DND-41 (cell line): ENCODE measurements around the gene MBNL2.

Experiments
- EZH2 ChIP-seq: IDR thresholded peaks from 3 replicates; pipeline ENCODE4 v1.6.1; 2012; ENCODE audit warnings: borderline replicate concordance, low read depth, mild to moderate bottlenecking, moderate library complexity, low read length, inconsistent platforms; ENCODE audit not compliant: severe bottlenecking
- TF ChIP-seq, protein P1 (sequence below): IDR thresholded peaks from 2 replicates; pipeline ENCODE4 v1.5.1; 2012; ENCODE audit warnings: borderline replicate concordance, low read length, moderate library complexity, mild to moderate bottlenecking; ENCODE audit not compliant: poor library complexity, severe bottlenecking; ENCODE audit errors: extremely low read depth

DNA sequence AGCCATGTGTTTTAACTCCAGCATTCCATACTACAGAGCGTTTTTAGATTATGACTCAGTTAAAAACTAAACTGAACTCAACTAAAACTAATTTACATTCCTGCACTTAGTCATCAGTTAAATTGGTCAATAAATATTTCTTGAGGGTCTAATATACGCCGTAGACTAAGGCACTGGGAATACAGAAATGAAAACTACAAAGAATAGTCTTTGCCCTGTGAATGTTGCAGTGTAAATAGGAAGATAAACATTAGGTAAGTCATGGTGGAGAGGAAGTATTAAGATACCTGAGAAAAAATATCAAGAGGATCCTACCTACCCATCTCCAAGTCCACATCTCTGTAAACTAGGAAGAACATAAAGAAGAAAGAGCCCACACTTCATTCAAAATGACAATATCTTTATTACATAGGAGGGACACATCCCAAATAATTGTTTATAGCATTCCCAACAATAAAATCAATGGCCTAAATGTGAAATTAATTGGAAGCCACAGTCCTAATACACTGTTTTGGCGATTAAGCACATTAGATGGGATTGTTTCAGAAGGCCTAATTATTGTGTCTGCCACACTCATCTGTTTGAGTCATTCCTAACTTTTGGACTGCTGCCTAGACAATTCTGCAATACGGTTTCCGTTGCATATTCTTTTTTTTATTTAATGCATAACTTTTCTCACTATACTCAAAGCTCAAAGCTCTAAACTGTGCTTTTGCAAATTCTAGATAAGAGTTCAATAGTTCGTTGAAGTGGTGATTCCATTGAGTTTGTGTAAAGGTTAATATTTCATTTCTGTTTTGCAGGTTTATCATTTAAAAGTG lies 52.9 kb downstream of the MBNL2 start:
- TF ChIP-seq EZH2: no peak
- TF ChIP-seq, protein P1, sequence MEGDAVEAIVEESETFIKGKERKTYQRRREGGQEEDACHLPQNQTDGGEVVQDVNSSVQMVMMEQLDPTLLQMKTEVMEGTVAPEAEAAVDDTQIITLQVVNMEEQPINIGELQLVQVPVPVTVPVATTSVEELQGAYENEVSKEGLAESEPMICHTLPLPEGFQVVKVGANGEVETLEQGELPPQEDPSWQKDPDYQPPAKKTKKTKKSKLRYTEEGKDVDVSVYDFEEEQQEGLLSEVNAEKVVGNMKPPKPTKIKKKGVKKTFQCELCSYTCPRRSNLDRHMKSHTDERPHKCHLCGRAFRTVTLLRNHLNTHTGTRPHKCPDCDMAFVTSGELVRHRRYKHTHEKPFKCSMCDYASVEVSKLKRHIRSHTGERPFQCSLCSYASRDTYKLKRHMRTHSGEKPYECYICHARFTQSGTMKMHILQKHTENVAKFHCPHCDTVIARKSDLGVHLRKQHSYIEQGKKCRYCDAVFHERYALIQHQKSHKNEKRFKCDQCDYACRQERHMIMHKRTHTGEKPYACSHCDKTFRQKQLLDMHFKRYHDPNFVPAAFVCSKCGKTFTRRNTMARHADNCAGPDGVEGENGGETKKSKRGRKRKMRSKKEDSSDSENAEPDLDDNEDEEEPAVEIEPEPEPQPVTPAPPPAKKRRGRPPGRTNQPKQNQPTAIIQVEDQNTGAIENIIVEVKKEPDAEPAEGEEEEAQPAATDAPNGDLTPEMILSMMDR: no peak
